Activated CD4-positive, CD25-positive, alpha-beta regulatory T cell treated with anti-CD3 and anti-CD28 coated beads, Interleukin-2, amount 50 U/mL, for 16 hours (primary cell): ENCODE results near the gene HOXA10.

Experiments used
- DNase-seq: peaks from one replicate; pipeline ENCODE4 v3.0.0-alpha.2; 2020; ENCODE audit warnings: low read depth, low spot score

Gene HOXA10

DNA sequence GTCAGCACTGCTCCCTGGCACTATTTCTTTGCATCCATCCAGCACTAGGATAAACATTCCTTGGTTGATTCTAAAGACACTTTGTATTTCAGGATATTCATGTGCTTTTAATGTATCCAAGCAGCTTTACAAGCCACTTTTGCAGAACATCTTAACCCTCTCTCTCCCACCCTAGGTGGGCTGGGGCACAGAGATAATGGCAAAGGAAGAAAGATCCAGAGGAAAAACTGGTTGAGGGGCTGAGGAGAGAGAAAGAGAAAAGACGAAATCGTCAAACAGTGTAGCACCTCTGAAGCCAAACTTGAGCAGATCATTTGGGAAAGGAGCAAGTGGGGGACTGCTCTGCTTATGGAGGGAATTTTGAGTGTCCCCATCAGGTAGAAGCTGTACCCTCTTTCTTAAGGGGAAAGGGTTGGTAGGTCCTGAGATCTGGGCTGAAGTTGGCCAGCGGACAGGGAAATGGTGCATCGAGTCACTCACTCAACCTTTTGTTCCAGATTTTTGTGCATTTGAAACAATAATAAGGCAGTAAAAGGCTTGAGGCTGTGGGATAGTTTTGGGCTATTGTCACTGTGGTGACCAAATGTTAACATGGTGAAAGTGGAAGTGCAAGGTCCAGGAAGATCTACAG lies 30.0 kb upstream of the HOXA10 start:
- no peak for DNase-seq

DNA sequence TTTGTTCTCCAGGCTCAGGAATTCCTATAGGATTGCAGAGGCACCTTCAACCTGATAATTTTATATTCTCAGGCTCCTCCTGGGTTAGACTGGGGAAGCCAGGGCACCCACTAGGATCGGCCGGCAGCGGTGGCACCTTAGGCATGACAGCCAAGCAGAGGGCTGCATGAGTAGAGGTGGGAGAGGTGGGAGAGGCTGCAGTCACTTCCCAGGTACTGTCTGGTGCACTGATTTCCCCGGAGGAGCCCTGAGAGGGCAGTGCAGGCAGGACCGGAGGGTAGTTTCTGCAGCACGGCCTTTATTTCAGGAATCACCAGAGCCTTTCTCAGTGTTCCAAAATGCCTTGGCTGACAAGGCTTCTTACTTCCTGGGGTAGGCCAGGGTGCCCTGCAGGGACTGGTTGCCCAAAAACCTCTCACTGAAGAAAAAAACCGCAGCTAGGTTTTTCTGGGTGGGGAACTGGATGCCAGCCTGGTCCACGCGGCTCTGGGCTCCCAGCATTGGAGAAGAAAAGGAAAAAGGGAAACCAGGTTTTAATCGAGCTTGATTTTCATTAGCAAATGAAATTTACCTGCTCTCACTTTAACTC lies 29.3 kb upstream of the HOXA10 start:
- no peak for DNase-seq

DNA sequence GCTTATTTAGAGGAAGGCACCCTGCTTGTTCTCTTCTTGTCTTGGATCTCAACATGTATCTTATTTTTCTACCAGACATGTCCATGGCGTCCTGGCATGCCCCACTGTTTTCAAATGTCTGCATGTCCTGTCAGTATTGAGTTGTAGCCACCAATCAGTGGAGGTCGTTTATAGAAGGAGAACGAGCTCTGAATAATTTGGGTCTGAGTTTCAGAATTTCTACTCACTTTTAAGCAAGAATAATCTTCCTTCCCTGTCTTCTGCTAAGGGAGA lies 28.7 kb upstream of the HOXA10 start:
- DNase-seq: no peak

DNA sequence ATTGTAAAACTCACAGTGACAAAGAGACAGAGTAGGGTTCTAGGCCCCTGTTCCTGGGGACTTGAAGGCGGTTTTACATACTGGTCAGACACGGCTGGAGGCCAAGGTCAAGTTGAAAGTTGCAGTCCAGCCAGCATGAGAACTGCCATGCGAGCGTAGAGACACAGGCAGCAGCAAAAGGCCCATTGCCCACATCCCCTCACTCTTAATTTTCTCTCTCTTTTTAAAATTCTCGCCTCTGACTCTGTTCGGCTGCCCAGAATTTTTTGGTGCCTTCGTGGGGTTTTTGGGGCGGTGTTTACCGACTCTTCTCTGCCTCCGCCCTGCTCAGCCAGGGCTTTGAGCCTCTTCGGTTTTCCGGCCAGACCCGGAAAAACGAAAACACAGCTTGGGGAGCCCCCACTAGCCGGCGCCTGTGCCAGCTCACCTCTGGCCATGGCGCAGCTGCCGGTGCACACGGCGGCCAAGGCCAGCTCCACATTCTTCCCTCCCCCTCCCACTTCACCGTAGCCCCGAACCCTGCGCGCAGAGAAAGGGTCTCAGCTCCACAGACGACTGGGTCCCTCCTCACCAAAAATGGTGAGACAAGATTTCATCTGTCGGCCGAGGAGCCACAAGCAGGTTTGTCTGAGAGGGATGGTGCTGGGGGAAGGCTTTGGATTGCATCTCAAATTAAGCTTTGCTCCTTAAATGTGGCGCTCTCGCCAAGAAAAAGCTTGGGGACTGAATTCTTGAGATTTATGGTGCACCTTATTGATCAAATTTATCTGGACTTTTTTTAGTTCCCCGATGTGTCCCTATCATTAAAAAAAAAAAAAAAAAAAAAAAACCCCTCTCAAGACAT lies 28.1 kb upstream of the HOXA10 start:
- DNase-seq: no peak

DNA sequence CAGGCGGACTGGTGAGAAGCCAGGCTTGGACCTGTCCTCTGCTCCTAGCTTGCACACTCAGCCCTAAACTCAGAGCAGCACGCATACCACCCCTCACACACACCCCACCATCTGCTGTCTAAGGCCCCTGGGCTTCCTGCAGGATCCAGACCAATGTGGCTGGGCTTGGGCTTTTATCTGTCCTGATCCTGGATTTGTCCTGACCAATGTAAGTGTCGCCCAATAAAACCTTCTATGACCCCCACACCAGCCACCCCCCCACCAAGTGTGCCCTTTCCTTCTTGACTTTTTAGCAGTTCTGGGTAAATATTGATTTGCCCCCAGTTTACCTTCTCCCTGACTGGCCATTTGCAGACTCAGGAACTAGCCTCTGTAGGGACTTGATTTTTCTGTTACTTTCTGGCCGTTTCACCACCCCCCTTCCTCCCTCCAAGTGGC lies 27.5 kb upstream of the HOXA10 start:
- DNase-seq: no peak

DNA sequence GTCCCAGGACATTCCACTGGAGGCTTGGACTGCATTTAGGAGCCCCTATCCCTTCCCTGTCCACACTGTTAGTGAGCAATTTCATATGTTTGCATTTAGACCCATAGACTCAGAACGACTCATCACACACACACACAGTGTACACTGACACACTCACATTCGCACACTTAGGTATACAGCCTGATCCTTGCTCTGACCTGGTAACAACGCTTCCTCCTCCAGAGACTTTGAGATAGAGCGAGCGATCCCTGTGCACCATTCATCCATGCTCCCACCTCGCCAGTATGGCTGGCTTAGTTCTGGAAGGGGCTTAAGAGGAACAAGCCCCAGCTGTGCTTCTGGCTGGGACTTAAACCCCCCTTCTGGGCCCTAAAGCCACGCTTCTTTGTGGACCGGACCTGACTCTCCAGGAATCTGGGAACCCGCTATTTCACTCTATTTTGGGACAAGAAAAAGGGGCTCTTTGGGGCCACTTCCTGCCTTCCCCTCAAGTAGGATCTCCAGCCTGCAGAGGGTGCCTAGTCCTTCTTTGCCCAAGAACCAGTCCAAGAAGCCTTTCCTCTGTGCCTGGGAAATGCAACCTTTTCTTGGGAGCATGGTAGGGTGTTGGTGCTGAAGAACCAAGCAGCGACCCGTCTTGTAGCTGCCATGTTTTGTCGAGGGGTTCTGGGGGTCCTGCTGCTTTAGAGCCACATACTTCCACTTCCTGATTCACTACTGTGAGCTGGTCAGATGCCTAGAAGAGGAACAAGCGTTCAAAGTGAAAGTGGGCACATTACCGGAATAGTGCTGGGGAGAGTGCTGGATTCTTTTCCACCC lies 26.9 kb upstream of the HOXA10 start:
- DNase-seq: no peak

DNA sequence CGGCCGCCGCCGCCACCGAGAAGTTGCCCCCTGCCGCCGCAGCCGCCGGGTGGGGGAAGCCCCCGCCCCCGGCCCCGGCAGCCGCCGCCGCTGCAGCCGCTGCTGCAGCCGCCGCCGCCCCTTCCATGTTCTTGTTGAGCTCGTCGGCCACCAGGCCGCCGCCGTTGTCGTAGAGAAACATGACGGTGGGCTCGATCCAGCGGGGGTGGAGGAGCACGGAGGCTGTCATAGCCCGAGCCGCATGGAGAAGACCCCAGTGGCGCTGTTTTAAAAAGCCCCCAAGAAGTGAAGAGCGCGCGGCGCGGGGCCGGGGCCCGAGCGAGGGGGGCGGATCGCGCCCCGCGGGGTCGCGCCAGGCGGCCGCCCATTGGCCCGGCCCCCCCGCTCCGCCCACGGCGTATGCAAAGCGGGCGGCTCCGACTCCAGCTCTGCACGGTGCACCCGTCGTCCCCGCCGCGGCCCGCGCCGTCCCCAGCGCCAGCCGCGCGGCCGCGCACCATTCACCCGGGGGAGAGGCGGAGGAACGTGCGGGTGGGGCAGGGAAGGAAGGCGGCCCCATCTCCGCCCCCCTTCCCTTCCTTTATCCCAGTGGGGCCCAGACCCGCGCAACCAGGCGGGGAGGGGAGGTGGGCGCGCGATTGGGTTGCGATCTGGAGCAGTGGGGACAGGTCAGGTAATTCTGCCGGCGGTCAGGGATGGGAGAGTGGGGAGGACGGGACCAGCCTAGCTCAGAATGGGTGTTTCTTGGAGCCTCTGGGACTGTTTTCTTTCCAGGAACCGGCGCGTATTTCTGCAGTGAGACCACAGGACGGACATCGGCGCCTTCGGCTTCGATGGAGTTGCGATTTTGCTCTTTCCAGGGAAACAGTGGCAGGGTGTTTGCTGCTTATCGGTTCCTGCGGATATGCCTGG lies 26.0 kb upstream of the HOXA10 start, which contains the start of gene HOXA13:
HOXA13 (minus strand) TSS at position 243 of the 912 bp plus-strand sequence; CDS start at position 229, 14 bp downstream.
- DNase-seq: no peak

DNA sequence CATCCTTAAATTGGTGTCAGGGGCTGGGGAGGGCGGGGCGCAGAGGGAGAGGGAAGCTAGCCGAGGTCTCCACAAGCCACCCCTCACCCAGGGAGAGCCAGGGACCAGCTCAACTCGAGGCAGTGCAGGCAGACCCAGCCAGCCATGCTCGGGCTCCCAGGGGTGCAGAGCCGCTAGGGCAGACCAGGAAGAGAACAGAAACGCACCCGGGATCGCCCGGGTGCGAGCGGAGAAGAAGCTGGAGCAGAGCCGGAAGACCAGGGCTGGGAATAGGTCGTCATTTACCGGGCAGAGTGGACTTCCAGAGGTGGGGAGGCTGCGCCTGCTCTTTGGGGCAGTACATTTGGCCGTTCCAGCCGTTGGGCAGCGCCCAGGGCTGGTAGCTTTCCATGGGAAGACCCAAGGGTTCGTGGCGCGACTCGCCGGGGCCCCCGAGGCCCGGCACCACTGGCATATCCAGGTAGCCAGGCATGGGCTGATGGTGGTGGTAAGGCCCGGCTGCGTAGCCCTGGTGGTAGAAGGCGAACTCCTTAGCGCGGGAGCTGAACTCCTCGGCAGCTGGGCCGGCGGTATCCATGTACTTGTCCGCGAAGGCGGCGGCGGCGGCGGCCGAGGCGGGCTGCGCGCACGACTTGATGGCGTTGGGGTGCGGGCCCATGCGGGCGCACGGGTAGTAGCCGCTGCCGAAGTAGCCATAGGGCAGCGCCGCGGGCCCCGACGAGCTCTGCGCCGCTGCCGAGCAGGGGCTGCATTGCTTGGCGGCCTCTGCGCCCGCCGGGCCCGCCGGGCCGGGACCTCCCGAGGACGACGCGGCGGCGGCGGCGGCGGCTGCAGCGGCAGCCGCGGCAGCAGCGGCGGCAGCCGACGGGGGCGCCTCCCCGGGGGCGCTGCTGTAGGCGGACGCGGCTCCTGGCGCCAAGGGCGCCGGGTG lies 25.0 kb upstream of the HOXA10 start:
- DNase-seq: no peak

DNA sequence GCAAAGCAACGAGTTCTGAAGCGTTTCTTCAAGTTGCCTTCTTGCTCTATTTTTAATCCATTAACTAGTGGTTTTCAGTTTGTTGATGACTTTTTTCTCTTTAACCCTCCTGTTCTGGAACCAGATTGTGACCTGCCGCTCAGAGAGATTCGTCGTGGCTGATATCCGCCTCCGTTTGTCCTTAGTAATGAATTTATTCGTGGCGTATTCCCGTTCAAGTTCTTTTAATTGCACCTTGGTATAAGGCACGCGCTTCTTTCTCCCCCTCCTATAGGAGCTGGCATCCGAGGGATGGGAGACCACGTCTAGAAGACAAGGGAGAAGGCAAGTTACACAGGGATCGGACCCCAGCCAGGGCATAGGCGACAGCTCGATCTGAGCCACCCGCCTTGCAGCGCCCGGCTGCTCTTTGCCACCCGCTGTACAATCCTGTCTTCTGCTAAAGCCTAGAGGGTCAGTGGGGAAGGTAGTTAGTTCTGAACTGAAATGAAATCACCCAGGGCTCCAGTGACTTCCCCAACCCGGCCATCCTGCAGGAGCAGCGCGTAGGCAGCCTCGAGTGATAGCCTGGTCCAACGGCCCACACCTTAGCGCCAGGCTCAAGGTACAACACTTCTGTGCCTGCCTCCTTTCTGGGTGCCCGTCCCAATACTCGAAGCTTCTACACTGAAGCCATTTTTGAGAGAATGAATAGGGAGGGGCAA lies 24.2 kb upstream of the HOXA10 start:
- no peak for DNase-seq

DNA sequence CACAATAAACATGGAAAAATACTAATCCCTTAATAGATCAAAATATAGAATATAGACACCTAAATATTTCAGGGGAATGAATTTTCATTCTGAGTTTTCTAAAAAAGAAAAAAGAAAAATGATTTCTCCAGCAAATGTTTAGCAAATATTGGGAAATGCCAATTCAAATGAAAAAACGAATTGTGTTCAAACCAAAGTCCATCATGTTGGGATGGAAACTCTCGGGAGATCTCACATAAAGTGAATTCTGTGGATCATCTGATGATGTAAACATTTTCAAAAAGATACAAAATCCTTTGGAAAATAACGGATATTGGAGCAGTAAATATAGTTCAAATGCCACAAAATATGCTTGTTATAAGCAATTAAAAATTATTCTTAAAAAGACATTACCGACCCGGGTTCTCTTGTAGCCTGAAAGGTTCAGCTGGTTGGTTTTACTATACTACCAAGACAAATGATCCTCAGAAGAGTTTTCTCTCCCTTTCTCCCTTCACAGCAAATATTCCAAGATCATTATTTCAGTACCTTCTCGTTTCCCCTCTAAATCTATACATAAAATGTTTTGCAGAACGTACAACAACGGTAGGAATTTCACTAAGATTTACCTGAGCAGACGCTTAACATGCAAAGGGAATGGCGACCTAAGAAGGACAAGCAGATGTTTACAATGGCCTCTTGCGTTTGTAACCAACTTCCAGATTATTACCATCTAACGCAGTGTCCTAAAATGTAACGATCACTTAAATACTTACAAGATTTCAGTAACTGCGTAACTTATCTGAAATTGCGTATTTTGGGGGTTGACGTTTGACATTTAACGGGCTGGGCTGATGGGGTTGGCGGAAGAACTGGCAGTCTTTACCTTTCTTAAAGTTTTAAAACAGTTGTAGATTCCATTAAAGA lies 23.3 kb upstream of the HOXA10 start:
- DNase-seq: no peak

DNA sequence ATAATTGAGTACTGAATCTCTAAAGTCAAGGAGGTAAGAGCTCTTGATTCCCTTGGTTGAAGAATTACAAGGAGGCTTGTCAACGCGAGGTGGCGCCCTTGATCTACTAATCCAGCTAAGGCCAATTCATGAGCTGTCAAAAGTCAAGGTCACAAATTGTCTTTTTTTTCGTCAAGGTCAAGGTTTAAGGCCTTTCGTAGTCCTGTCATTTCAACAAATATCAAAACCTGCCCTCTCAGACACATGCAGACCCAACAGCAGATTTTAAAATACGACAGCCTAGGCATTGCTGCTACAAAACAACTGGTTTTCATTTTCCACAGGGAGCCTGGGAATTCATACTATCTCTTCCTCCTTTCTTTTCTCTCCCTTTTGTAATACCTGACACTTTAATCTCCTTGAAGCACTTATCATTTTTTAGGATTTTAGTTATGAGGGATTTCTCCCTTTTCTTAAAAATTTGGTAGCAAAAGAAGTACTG lies 22.2 kb upstream of the HOXA10 start:
- peak; percentile 70 for DNase-seq

DNA sequence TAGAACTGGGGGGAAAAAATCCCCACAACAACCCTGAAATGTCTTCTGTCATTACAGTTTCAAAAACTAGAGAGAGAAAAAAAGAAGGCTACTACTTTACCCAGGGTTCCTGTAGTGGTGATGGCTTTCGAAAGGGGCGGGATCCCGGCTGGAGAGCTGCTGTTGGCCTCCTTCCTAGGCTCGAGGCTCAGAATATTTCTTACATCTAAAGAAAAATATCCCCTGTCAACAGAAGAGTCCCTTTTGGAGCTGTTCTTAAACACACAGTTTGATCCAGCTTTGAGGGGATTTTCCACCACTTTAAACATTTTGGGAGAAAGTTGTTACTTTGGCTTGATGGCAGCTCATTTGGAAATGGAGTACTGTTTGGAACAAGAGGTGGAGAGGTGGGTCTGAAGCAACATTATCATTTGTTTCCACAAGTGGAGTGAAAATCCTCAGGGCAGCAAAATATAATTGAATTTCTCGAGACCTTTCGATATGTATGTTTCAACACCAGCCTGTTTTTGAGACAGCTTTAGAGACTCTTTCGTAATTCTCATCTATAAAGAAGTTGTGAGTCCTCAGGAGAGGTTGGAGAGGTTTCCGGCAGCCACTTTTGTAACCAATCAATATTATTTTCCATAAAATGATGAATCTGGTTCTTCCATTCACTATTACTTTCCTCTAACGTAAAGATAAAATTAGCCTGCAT lies 20.7 kb upstream of the HOXA10 start:
- no peak for DNase-seq

DNA sequence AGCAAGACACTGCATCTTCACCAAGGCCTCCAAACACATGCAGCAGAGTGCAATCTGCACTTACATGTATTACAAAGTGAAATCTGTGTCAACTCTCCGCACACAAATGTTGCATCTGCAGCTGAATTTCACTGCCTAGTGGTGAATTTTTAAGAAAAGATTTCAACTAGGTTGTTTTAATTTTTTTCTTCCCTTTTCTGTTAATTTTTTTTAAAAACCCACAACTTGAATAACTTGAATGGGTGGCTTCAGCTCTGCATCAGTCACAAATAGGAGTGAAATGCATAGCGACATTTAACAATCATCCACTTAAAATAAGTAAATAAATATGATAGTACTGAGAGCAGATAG lies 19.9 kb upstream of the HOXA10 start:
- DNase-seq: no peak

DNA sequence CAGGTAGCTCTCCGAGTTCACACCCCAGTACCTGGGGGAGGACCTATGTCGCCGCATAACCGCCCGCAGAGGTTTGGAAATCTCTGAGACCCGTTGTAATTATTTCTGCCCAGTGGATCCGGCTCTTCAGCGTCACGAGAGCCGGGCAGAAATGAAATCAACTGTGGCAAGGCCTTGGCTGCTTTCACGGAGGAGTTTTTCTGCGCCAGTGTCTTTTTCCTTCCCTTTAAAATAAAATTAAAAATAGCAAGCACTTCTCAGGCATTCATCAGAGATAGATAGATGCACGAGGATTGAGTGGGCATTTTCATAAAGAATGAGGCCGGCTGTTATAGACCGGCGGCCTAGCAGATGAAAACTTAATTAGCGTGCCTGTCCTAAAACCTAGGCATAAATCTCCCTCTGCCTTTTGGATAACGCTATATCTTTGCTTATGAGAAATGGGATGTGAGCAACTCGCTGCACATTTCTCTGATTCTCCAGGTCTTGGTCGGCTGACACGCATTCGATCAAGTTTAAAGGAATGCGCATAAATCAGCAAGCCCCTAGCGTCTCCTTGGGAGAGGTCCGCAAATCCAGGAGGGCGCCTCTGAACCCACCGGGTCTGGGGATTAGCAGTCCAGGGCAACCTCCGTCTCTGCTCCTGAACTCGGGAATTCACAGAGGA lies 19.3 kb upstream of the HOXA10 start:
- DNase-seq: no peak

DNA sequence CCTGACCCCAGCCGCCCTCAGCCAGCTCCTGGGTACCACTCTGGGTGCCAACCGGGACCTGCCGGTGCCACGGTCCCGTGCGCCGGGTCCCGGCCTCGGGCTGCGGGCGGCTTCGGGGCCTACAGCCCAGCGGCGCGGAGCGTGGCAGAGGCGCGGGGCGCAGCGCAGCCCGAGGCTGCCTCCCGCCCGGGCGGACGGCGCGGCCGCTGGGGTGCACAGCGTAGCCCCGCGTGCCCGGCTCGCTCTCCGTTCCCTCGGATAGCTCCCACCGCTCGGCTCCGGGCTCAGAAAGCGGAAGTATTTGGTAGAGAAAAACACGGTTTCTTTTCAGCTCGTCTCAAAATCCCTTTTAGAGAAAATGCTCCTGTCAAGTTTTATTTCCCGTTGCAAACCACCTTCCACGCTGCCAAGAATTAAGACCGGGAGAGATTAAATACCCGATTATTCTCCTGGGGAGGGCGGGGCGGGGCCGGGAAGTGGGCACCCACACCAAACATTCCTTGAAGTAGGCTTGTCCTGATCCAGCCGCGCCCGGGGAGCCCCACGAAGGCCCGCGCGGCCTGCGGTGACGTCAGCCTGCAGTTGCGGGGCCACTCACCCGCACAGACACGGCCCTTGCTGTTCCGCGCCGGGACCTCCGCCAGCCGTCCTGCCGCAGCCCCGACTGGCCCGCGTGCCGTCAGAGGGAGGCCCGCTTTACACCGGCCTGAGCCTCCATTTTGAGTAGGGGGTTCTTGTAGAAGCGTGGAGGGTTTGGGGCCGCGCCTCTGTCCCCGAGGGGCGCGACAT lies 18.6 kb upstream of the HOXA10 start:
- DNase-seq: no peak

DNA sequence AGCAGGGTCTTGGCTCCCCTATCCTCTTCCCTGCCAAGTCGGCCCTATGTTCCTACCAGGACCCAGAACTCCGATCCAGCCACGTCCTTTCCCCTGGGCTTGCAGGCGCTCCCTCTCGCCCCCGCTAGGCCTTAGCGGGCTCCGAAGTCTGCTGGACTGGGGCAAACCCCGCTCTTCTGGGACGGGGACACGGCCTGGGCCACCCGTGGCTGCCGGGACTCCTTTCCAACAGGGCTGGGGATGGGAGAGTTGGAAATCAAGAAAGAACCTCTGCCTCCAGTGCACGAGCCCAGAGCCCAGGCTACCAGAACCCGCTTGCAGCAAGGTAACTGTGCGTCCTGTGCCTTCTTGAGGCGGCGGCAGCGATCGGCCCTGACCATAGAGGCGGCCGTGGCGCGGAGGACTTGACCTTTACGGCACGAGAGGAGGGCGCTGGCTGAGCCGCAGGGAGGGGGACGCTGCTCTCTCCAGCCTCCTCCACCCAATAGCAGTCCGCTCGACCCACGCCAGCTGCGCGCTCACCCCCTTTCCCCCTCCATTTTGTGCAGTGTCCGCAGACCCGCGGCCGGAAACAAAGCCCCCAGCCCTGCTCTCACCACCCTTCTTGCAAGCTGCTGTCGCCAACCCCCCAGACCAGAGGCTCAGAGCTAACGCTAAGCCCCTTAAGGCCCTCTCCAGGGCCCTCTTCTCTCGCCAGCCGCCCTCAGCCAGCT lies 17.9 kb upstream of the HOXA10 start:
- DNase-seq: no peak
